ENCODE data around the gene SMIM32.

The SMIM32 gene

GRCh38 chr5:136192526-136193321 is at the start of gene SMIM32:
Gene SMIM32, minus strand, starts transcription at chr5:136193162. Its CDS starts 638 bp downstream, at chr5:136192524.
- Histone ChIP-seq H3K4me3 (peak within 1 kb of the TSS; percentile 6 to 35 (median 16)), H3K27ac (no peak within 1 kb of the TSS)

GRCh38 chr5:136242611-136243010 is 49.6 kb upstream of the SMIM32 start:
- Histone ChIP-seq H3K4me3 (no peak overlapping the region), H3K27ac (no peak overlapping the region)

GRCh38 chr5:136242136-136242535 is 49.2 kb upstream of the SMIM32 start:
- Histone ChIP-seq H3K27ac (no peak overlapping the region), H3K4me3 (no peak overlapping the region)

- H3K27ac ChIP-seq = no peak overlapping the region
Measured at GRCh38 chr5:136240894-136241293, 47.9 kb upstream of the SMIM32 start.

GRCh38 chr5:136236479-136237083 is 43.6 kb upstream of the SMIM32 start:
- Histone ChIP-seq H3K27ac (no peak overlapping the region), H3K4me3 (no peak overlapping the region)

More at GRCh38 chr5:136240894-136241293, 47.9 kb upstream of the SMIM32 start:
- H3K4me3 ChIP-seq = no peak overlapping the region

GRCh38 chr5:136235321-136235720 is 42.4 kb upstream of the SMIM32 start:
- H3K4me3 ChIP-seq = no peak overlapping the region
- no peak overlapping the region for H3K27ac ChIP-seq

GRCh38 chr5:136232316-136232715 is 39.4 kb upstream of the SMIM32 start:
- Histone ChIP-seq H3K27ac (no peak overlapping the region), H3K4me3 (no peak overlapping the region)

GRCh38 chr5:136230176-136230575 is 37.2 kb upstream of the SMIM32 start:
- Histone ChIP-seq H3K4me3 (no peak overlapping the region), H3K27ac (no peak overlapping the region)

- Histone ChIP-seq H3K4me3 (no peak overlapping the region), H3K27ac (no peak overlapping the region)
Measured at GRCh38 chr5:136228136-136228757, 35.3 kb upstream of the SMIM32 start.

GRCh38 chr5:136226401-136226800 is 33.4 kb upstream of the SMIM32 start:
- H3K4me3 ChIP-seq = no peak overlapping the region
- H3K27ac ChIP-seq = no peak overlapping the region

- Histone ChIP-seq H3K27ac (no peak overlapping the region), H3K4me3 (no peak overlapping the region)
Measured at GRCh38 chr5:136225796-136226195, 32.8 kb upstream of the SMIM32 start.

- Histone ChIP-seq H3K27ac (no peak overlapping the region), H3K4me3 (no peak overlapping the region)
Measured at GRCh38 chr5:136222580-136223235, 29.7 kb upstream of the SMIM32 start.

- Histone ChIP-seq H3K4me3 (no peak overlapping the region), H3K27ac (no peak overlapping the region)
Measured at GRCh38 chr5:136221340-136221739, 28.4 kb upstream of the SMIM32 start.

- Histone ChIP-seq H3K4me3 (no peak overlapping the region), H3K27ac (no peak overlapping the region)
Measured at GRCh38 chr5:136216230-136216629, 23.3 kb upstream of the SMIM32 start.

- H3K4me3 ChIP-seq = no peak overlapping the region
- H3K27ac ChIP-seq = no peak overlapping the region
Measured at GRCh38 chr5:136215812-136216211, 22.9 kb upstream of the SMIM32 start.

GRCh38 chr5:136213919-136214493 is 21.0 kb upstream of the SMIM32 start:
- no peak overlapping the region for H3K4me3 ChIP-seq
- no peak overlapping the region for H3K27ac ChIP-seq

GRCh38 chr5:136212252-136212721 is 19.3 kb upstream of the SMIM32 start:
- H3K27ac ChIP-seq = no peak overlapping the region
- H3K4me3 ChIP-seq = no peak overlapping the region

- H3K4me3 ChIP-seq = no peak overlapping the region
- no peak overlapping the region for H3K27ac ChIP-seq
Measured at GRCh38 chr5:136211282-136212040, 18.5 kb upstream of the SMIM32 start.

- H3K4me3 ChIP-seq = no peak overlapping the region
- no peak overlapping the region for H3K27ac ChIP-seq
Measured at GRCh38 chr5:136210259-136210658, 17.3 kb upstream of the SMIM32 start.

Data from skin epidermis (tissue), 12 donors.